Right lobe of liver (tissue), 4 donors: ENCODE measurements around the gene WDR83.

ENCODE experiments used
- POLR2A ChIP-seq: fragments of 450-650 bp; IDR thresholded peaks from one replicate; pipeline ENCODE4 v1.6.1; 2017; ENCODE audit warnings: antibody characterized with exemption, mild to moderate bottlenecking
- TF ChIP-seq, protein P1 (sequence below), 4 donors: fragments of 200-600 bp in 3 of 4; fragments of 450-650 bp in 1 of 4; IDR thresholded peaks; one replicate each; pipeline versions ENCODE4 v1.5.1 to v1.8.0; 2016 to 2022; ENCODE audit warnings: antibody characterized with exemption in 4 of 4, mild to moderate bottlenecking in 2 of 4
- donor health status: DM: no; HTN: no; CAD: no.
- donor health status: DM: no; HTN: no; CAD: no.
- donor health status: DM: no; HTN: yes; CAD: no.

DNA sequence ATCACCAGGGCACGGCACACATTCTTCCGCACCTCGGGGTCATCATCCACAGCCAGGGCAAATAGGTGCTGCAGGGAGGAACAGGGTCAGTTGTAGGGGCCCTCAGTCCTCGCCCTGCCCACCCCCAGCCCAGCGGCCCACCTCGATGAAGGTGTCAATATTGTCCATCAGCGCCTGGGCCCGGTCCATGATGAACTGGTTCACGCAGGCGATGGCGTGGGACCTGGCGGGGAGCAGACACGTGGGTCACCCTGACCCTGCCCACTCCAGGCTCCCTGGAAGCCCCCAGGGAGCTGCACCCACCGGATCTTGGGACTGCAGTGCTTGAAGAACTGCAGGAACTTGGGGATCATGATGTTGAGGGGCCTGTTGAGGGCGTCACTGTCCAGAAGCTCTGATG lies 48.5 kb downstream of the WDR83 start:
- TF ChIP-seq, protein P1, sequence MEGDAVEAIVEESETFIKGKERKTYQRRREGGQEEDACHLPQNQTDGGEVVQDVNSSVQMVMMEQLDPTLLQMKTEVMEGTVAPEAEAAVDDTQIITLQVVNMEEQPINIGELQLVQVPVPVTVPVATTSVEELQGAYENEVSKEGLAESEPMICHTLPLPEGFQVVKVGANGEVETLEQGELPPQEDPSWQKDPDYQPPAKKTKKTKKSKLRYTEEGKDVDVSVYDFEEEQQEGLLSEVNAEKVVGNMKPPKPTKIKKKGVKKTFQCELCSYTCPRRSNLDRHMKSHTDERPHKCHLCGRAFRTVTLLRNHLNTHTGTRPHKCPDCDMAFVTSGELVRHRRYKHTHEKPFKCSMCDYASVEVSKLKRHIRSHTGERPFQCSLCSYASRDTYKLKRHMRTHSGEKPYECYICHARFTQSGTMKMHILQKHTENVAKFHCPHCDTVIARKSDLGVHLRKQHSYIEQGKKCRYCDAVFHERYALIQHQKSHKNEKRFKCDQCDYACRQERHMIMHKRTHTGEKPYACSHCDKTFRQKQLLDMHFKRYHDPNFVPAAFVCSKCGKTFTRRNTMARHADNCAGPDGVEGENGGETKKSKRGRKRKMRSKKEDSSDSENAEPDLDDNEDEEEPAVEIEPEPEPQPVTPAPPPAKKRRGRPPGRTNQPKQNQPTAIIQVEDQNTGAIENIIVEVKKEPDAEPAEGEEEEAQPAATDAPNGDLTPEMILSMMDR (IDR thresholded peaks at IDR 0.05): no peak
- TF ChIP-seq POLR2A: no peak
